ENCODE results near the gene NAV1. TPM values are rescaled to one million over a fixed set of nuclear protein-coding genes. Genes with fewer than 3 reads are reported as not detected.
"Not testable (repeated sequence)": the region's sequence is repeated elsewhere in the genome, so short reads cannot be mapped to it uniquely, and the experiment has no call there.

NAV1 gene
- total RNA-seq, 1 experiment from 2014 or later = 17.7 TPM

DNA sequence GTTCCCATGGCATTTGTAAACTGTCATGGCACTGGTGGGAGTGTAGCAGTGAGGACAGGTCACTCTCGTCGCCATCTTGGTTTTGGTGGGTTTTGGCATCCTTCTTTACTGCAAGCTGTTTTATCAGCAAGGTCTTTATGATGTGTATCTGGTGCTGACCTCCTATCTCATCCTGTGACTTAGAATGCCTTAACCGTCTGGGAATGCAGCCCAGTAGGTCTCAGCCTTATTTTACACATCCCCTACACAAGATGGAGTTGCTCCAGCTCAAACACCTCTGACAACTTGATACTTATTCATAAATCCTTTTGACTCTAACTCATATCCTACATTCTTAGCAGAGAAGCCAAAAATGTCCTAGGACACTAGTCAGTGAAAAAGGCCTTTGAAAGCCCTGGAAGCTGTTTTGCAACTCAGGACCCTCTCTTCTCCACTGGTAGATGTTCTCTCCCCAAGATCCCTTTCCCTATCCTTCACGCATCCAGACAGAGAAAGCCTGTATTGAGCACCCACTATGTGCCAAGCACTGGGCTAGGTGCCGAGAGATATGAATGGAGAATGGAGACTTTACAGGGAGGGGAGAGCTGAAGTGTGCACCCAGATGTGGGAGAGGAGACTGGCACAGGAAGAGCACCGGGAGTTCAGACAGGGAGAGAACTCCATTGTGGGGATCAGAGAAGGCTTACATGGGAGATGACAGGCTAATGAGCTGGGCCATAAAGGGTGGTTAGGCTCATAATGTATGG lies 25.3 kb upstream of the NAV1 start:
- Histone ChIP-seq H3K9me3 (no peaks in the 10 kb centered on the region), H3K4me3 (no peak overlapping the region), H3K36me3 (no peaks in the 10 kb centered on the region), H3K27me3 (no peaks in the 10 kb centered on the region)
- no peak for DNase-seq

DNA sequence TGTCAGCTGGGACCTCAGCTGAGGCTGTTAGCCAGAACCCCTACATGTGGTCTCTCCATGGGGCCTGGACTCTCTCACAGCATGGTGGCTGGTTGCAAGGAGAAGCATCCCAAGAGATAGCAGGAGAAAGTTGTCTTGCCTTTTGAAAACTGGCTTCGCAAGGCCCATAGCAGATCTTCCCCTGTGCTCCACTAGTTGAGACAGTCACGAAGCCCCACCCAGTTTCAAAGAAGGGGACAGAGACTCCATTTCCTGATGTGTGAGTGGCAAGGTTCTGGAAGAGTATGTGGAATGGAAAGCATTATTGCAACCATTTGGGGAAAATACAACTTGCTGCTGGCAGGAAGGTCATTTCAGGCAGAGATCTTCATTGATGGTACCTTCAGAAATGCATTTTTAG lies 24.5 kb upstream of the NAV1 start:
- Histone ChIP-seq H3K9me3 (no peaks in the 10 kb centered on the region), H3K4me3 (no peak overlapping the region), H3K27me3 (no peaks in the 10 kb centered on the region), H3K36me3 (no peaks in the 10 kb centered on the region)
- DNase-seq = no peak

DNA sequence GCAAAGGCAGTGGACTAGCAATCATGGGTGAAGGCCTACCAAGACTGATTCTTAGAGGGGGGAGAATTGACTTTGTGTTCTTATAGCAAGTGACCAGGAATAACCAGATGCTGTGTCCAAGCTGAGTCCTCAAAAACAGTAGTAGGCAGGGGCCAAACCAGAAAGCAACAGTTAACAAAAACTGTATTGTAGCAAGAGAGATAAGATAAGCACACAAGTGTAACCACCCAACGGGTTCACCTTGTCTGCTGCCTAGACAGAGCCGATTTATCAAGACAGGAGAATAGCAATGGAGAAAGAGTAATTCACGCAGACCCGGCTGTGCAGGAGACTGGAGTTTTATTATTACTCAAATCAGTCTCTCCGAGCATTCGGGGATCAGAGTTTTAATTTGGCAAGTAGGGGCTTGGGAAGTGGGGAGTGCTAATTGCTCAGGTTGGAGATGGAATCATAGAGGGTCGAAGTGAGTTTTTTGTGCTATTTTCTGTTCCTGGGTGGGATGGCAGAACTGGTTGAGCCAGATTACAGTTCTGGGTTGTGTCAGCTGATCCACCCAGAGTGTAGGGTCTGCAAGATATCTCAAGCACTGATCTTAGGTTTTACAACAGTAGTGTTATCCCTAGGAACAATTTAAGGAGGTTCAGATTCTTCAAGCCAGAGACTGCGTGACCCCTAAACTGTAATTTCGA lies 23.7 kb upstream of the NAV1 start:
- H3K4me3 ChIP-seq = no peak overlapping the region
- no peak for DNase-seq
- H3K27me3 ChIP-seq = no peaks in the 10 kb centered on the region
- H3K9me3 ChIP-seq = no peaks in the 10 kb centered on the region
- no peaks in the 10 kb centered on the region for H3K36me3 ChIP-seq

DNA sequence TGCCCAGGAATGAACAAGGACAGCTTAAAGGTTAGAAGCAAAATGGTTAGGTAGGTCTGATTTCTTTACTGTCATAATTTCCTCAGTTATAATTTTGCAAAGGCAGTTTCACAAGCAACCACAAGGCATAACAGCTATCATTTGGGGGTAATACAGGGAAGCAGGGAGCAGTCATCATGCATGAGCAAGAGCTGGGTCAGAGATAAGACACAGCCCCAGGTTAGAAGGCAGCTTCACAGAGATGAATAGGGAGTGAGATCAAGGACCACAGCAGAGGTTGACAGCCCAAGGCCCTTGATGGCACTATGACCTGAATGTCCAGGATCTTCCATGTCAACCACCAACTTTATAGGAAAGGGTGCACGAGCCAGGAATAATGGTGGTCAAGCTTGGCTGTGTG lies 23.0 kb upstream of the NAV1 start:
- Histone ChIP-seq H3K27me3 (no peaks in the 10 kb centered on the region), H3K36me3 (no peaks in the 10 kb centered on the region), H3K9me3 (no peaks in the 10 kb centered on the region), H3K4me3 (no peak overlapping the region)
- no peak for DNase-seq

DNA sequence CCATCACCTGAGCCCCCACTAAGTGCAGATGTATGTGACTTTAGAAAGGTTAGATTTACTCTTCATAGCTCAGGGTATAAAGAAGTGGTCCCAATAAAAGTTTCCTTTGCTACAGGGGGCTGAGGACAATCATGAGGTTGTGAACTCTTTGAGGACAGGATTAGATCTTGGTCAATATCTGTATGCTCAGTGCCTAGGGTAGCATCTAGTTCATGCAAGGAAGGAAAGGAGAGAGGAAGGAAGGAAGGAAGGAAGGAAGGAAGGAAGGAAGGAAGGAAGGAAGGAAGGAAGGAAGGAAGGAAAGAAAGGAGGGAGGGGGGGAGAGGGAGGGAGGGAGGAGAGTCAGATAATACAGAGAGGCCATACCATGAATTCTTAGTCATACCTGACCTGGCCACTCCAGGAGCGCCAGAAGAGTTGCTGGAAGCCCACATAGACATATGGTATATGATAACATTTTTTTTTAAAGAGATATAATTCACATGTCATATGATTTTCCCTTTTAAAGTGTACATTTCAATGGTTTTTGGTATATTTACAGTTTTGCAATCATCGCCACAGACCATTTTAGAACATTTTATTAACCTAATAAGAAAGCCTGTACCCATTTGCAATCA lies 22.3 kb upstream of the NAV1 start:
- Histone ChIP-seq H3K36me3 (no peaks in the 10 kb centered on the region), H3K27me3 (no peaks in the 10 kb centered on the region), H3K9me3 (no peaks in the 10 kb centered on the region), H3K4me3 (no peak overlapping the region)
- DNase-seq = no peak

DNA sequence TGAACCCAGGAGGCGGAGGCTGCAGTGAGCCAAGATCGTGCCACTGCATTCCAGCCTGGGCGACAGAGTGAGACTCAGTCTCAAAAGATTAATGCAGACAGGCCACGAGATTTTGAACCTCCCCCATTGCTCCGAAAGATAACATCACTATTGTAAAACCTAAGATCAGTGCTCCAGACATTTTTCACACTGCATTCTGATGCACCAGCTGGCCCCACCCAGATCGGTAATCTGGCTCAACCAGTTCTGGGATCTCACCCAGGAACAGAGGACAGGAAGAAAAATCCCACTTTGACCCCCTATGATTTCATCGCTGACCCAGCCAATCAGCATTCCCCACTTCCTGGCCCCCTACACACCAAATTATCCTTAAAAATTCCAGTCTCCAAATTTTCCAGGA lies 21.3 kb upstream of the NAV1 start:
- Histone ChIP-seq H3K4me3 (no peak overlapping the region), H3K27me3 (no peaks in the 10 kb centered on the region), H3K9me3 (no peaks in the 10 kb centered on the region), H3K36me3 (no peaks in the 10 kb centered on the region)
- no peak for DNase-seq

DNA sequence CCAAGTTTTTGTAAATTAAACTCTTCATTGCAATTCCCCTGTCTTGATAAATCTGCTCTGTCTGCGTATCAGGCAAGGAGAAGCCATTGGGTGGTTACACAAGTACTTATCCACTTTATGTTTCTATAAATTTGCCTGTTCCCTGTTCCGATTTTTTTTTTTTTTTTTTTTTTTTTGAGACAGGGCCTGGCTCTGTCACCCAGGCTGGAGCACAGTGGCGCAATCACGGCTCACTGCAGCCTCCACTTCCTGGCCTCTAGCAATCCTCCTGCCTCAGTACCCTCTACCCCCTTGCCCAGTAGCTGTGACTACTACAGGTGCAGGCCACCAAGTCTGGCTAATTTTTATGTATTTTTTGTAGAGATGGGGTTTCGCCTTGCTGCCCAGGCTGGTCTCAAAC lies 20.9 kb upstream of the NAV1 start:
- Histone ChIP-seq H3K36me3 (no peaks in the 10 kb centered on the region), H3K9me3 (peaks cover under 1% of the 10 kb centered on the region), H3K4me3 (no peak overlapping the region), H3K27me3 (no peaks in the 10 kb centered on the region)
- no peak for DNase-seq

DNA sequence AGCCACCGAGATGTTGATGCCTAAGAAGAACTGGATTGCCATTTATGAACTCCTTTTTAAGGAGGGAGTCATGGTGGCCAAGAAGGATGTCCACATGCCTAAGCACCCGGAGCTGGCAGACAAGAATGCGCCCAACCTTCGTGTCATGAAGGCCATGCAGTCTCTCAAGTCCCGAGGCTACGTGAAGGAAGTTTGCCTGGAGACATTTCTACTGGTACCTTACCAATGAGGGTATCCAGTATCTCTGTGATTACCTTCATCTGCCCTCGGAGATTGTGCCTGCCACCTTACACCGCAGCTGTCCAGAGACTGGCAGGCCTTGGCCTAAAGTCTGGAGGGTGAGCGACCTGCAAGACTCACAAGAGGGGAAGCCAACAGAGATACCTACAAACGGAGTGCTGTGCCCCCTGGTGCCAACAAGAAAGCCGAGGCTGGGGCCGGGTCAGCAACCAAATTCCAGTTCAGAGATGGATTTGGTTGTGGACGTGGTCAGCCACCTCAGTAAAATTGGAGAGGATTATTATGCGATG lies 18.8 kb upstream of the NAV1 start:
- H3K4me3 ChIP-seq, DNase-seq, H3K27me3 ChIP-seq, H3K36me3 ChIP-seq: not testable (repeated sequence)
- peaks cover 15% of the 10 kb centered on the region for H3K9me3 ChIP-seq

DNA sequence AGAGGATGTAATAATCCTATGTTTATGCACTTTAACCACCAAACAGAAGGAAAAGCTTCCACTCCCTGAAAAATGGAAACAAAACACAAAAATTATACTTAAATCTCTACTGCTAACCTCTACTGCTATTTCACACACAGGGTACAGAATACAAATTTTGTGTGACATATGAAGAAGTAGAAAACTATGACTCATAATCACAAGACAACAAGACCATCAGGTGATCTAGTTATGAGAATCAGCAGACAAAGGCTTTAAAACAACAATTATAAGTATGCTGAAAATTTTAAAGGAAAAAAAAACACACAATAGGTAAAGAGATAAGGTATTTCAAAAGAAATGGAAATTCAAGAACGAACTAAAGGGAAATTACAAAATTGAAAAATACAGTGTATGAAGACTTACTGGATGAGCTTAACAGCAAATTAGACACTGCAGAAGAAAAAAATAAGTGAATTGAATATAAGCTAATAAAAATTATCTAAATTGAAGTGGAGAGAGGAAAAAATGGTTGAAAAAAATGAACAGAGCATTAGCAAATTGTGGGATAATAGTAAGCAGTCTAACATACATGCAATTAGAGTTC lies 13.6 kb upstream of the NAV1 start:
- Histone ChIP-seq H3K27me3 (no peaks in the 10 kb centered on the region), H3K9me3 (peaks cover 15% of the 10 kb centered on the region), H3K4me3 (no peak overlapping the region), H3K36me3 (no peaks in the 10 kb centered on the region)
- DNase-seq = no peak

DNA sequence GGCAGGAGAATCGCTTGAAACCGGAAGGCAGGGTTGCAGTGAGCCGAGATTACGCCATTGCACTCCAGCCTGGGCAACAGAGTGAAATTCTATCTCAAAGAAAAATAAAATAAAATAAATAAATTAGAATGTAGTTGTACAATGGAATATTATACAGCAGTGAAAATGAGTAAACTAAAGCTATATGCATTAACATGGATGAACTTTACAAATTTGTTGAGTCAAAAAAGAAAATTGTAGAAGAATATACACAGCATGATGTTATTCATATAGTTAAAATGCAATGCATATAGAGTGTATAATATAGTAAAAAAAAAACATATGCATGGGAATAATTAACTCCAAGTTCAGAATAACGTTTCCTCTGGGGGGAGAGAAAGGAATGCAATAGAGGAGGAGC lies 11.0 kb upstream of the NAV1 start:
- Histone ChIP-seq H3K9me3 (peaks cover 15% of the 10 kb centered on the region), H3K4me3 (no peak overlapping the region), H3K27me3 (no peaks in the 10 kb centered on the region), H3K36me3 (no peaks in the 10 kb centered on the region)
- no peak for DNase-seq

DNA sequence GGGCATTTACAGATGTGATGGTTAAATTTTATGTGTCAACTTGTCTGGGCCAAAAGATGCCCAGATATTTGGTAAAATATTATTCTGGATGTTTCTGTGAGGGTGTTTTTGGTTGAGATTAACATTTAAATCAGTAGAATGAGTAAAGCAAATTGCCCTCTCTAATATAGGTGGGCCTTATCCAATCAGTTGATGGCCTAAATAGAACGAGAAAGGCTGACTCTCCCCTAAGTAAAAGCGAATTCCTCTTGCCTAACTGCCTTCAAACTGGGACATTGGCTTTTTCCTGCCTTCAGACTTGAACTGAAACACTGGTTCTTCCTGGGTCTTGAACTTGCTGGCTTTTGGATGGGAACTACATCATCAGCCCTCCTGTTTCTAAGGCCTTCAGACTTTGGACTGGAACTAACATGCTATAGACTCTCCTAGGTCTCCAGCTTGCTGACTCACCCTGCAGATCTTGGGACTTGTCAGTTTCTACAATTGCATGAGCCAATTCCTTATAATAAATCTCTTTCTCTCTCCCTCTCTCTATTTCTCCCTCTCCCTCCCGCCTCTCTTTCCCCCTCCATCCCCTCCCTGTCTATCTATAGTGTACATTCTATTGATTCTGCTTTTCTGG lies 10.2 kb upstream of the NAV1 start:
- no peaks in the 10 kb centered on the region for H3K27me3 ChIP-seq
- peak; percentile 59 for DNase-seq
- no peaks in the 10 kb centered on the region for H3K36me3 ChIP-seq
- H3K4me3 ChIP-seq = no peak overlapping the region
- H3K9me3 ChIP-seq = peaks cover 10% of the 10 kb centered on the region

DNA sequence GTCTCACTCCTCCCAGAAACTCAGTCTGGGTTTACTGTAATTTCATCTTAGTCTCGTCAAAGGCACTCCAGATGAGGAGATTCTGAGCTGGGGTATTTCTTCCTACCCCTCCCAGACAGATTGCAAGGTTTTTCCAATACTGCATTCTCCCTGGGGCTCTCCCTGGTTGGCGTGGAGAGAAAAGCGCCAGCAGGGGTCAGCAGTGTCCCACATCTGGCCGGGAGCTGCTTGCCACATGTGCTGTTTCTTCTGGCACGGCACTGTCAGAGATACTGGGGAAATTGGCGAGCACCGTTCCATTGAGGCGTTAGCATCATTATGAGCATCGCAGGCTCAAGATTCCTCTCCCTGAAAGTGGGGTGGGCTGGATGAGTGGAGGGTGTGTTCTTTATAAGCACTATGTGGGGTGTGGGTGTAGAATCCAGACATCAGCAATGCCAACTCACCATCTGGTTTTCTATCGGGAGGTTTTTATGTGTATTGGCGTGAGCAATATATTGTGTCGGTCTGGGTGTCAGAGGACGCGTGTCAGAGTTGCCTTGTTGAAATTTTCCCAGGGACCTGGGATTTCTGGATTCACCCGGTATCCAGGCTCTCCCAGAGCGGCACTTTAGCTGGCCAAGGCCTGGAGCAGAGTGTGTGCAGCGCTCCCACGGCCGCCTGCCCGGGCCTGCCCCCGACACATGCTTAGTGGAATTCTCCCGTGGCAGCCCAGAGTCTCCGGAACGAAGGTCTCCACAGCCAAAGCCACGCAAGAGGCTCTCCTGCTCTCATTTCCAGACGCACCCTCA lies 8.0 kb upstream of the NAV1 start:
- Histone ChIP-seq H3K27me3 (no peaks in the 10 kb centered on the region), H3K4me3 (no peak overlapping the region), H3K36me3 (no peaks in the 10 kb centered on the region), H3K9me3 (no peaks in the 10 kb centered on the region)
- peak; percentile 84 for DNase-seq

DNA sequence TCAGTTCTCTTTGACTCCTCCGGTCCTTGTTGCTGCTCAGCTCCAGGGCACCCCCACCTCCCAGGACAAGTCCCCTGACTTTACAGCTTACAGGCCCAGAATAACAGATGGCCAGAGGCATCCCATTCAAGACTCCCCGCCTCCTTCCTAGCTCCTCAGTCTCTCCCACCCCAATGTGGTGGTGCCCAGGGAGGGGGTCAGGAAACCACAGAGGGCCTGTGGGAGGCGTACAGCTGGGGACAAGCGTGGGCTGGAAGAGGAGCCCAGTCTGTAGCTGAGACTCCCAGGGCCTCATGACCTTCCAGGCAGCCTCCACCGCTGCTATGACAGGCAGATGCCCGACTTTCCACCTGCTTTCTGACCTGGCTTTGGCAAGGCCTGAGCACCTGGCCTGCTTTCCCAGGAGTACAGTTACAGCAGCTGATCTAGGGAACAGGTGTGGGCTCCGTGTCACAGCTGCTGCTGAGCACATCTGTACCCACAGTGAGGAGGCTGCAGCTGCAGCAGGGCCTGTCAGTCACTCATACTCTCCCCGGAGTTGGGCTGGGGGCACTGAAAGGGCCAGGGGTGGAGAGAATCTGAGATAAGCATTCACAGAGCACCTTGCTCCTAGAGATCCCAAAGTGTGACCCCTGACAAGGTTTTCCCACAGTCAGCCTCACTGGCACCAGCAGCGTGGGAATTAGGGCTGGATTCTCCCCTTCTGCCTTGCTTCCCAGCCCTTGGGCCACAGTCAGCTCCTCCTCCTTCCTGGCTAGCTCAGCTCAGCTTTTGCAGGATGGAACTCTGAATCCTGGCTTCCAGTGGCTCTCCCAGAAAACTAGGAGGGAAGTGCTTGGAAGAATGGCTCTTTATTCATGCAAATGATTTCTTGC lies 7.1 kb upstream of the NAV1 start:
- Histone ChIP-seq H3K9me3 (no peaks in the 10 kb centered on the region), H3K36me3 (no peaks in the 10 kb centered on the region), H3K27me3 (no peaks in the 10 kb centered on the region), H3K4me3 (no peak overlapping the region)
- no peak for DNase-seq

DNA sequence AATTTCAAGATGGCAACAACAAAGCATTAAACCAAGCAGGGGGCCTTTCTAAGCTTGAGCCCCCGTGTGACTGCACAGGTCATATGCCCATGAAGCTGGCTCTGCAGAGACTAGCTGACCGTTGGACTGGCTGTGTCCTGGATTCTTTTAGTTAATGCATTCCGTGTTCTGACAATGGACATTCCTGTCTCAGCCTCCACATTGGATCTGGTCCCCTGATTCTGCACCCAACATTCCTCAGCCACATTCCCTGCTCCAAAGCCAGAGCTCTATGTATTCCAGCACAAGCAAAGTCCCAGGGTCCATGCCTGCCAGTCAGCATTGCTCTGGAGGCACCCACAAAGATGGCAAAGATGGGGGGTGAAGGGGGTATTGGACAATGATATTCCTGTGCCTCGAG lies 5.1 kb upstream of the NAV1 start:
- H3K36me3 ChIP-seq = no peaks in the 10 kb centered on the region
- no peak for DNase-seq
- H3K4me3 ChIP-seq = no peak overlapping the region
- H3K27me3 ChIP-seq = no peaks in the 10 kb centered on the region
- H3K9me3 ChIP-seq = no peaks in the 10 kb centered on the region

DNA sequence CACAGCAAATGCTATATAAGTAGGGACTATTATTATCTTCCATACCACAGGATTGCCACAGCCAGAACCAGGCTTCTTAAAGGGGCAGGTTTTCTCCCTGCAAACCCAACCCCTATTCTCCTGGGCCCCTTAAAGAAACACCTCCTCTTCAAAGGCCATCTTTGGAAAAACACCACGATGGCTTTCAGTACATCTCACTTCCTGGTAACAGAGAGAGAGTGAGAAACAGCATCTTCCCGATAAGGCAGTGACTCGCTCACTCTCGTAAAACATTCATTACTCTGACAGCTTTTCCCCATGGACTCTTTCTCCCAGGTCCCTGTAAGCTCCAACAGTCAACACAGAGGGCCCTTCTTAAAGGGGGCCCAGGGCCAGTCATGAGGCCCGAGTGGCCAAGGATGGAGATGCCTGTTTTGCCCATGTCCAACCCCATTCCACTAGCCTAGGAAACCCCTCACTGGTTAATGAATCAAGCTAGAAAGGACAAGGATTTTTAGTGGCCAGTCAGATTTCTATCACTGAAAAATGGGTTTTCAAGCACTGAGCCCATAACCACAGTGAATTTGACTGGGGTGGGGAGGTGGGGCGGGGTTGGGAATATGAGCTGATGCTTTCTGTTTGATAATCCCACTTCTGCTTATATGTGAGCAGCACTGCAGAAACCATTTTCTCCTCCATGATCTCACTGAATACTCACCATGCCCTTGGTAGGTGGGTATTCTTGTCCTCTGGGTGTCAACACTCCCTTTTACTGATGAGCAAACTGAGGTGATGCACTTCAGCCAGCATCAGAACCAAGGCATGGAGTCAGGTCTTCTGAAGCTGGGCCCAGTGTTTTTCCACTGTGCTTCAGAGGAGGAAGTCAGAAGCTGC lies 3.6 kb upstream of the NAV1 start:
- Histone ChIP-seq H3K9me3 (no peaks in the 10 kb centered on the region), H3K36me3 (no peaks in the 10 kb centered on the region), H3K4me3 (no peak overlapping the region), H3K27me3 (no peaks in the 10 kb centered on the region)
- no peak for DNase-seq

Data from MG63 (cell line).